GM12891 (cell line): ENCODE results near the gene SLC35B2.

ENCODE experiments used
- POLR2A ChIP-seq: IDR thresholded peaks from 2 replicates; pipeline ENCODE4 v1.6.1; 2011; ENCODE audit warnings: low read depth, low read length, control low read depth
- POLR2AphosphoS5 ChIP-seq: IDR thresholded peaks from 2 replicates; pipeline ENCODE4 v1.6.1; 2011; ENCODE audit warnings: low read depth, low read length, control low read depth
- SPI1 ChIP-seq: IDR thresholded peaks from 2 replicates; pipeline ENCODE4 v1.6.1; 2011; ENCODE audit warnings: low read depth, low read length, control low read depth
- TAF1 ChIP-seq: IDR thresholded peaks from 2 replicates; pipeline ENCODE4 v1.6.1; 2011; ENCODE audit warnings: low read depth, low read length, control low read depth

- TF ChIP-seq POLR2A (no peak), POLR2AphosphoS5 (no peak), SPI1 (no peak), TAF1 (no peak)
These were observed 14.0 kb upstream of the SLC35B2 start for GRCh38 chr6:44271406-44271723.
